ENCODE results near the gene TSPO2.

The TSPO2 gene

DNA sequence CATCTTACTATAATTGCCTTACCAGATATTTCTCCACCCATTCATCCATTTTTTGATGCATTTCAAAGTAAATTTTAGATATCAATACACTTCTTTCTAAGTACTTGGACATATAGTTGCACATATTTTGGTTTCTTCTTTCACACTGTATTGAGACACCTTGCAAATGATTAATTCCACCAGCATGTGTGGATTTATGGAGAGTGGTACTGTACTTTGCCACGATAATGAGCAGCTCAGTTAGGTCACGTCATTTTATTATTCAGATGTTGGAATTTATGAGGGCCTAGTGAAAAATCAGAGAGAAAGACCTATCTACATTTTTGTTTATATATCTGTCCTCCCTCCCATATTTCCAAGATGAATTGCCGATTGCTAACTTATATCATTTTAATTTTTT lies 35.8 kb downstream of the TSPO2 start:
- no peak for DNase-seq

DNA sequence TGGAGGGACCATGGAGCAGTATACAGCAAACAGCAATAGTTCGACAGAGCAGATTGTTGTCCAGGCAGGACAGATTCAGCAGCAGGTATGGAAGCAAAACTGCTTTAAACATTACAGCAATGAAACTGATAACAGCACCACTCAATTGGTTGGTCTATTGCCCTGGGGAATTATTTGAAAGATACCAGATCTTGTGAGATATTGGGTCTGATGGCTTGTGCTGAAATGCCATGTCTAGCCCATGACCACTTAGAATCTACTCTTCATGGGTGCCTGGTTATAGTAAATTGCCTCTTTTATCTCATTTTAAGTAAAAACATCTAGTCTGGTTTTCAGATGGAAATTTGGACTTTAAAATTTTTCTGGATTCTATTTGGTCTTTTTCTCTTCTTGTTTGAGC lies 36.8 kb downstream of the TSPO2 start:
- no peak for DNase-seq

DNA sequence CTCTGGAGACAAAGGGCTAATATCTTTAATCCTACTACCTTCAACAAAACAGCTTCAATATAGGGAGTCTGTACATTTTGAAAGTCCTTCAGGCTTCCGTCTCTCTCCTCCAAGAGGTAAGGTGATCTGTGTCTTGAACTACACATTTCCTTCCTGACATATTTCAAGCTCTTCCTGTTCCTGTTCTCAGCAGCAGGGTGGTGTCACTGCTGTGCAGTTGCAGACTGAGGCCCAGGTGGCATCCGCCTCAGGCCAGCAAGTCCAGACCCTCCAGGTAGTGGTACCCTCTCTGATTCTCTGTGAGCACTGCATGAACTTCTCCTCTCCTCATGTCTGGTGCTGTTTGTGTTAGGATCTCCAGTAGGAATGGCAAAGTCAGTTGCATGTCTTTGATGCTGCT lies 38.4 kb downstream of the TSPO2 start:
- no peak for DNase-seq

DNA sequence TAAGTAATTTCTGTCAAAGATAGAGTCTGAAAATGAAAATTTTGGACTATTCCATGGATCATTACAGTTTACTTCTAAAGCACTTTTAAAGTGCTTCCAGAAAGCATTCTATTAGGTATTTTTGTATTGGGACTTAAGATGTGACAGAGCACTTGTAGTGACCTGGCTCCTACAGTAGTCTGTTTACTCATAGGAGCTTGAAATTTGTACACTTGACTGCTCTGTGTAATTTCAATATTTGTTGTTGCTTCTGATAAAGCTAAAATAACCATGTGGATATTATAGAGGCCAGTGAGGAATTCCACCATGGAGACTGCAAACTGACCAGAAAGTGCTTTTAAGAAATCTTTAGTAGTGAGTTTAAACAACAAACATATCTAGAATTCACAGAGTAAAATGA lies 40.8 kb downstream of the TSPO2 start:
- DNase-seq: no peak

DNA sequence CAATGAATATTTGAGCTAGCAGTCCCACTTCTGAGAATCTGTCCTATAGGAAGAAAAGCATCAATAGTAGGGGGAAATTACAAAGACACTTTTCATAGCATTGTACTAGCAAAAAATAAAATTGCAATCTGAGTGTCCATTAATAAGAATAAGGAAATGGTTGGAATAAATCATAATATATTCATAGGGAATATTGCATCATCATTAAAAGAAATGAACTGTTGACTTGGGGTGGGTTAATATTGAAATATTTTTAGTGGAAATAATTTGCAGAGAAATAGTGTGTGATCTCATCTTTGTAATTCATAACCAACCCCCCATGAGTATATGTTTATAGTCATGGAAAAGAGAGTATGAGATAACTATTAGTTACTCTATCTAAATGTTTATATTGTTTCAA lies 42.9 kb downstream of the TSPO2 start:
- DNase-seq: no peak

DNA sequence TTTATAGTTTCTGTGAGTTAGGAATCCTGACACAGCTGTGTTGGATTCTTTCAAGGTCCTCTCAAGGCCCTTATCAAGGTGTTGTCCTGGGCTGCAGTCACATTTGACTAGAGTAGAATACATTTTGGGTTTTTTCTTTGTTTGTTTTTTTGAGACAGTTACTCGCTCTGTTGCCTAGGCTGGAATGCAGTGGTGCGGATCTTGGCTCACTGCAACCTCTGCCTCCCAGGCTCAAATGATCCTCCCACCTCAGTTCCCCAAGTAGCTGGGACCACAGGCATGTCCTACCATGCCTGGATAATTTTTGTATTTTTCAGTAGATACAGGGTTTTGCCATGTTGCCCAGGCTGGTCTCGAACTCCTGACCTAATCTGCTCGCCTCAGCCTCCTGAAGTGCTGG lies 46.2 kb downstream of the TSPO2 start:
- DNase-seq: no peak

DNA sequence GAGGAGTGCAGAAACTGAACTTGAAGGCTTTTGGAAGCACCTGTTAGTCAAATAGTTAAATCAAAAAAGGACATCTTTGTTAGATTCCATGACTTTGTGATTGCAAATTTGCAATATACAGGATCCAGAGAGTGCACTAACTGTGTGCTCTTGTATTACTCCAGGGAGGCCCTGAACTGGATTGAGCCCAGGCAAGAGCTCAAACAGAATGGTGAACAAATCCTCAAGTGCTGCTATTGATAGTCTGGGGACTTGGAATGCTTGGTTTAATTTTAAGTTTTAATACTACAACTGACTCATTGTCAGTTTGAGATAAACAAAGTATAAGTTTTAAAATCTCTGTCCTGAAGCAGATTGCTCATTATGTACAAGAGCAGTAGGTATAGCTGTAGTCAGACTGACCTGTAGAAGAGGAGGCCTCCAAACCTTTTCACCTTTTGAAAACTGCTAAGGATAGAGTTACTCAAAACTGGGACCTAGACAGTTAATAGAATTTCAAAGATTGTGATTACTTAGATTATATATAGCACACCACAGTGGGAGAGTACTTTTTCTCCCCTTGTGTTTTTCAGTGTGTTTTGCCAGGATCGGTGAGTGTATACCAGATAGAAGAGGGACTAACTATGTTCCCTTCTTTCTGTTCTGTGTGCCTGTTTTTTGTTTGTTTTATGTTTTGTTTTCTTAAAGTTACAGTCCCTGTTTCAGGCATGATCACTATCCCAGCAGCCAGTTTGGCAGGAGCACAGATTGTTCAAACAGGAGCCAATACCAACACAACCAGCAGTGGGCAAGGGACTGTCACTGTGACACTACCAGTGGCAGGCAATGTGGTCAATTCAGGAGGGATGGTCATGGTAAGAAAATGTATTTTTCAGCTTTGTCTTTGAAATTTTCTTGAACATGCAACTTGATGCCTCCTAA lies 48.8 kb downstream of the TSPO2 start:
- DNase-seq: no peak

DNA sequence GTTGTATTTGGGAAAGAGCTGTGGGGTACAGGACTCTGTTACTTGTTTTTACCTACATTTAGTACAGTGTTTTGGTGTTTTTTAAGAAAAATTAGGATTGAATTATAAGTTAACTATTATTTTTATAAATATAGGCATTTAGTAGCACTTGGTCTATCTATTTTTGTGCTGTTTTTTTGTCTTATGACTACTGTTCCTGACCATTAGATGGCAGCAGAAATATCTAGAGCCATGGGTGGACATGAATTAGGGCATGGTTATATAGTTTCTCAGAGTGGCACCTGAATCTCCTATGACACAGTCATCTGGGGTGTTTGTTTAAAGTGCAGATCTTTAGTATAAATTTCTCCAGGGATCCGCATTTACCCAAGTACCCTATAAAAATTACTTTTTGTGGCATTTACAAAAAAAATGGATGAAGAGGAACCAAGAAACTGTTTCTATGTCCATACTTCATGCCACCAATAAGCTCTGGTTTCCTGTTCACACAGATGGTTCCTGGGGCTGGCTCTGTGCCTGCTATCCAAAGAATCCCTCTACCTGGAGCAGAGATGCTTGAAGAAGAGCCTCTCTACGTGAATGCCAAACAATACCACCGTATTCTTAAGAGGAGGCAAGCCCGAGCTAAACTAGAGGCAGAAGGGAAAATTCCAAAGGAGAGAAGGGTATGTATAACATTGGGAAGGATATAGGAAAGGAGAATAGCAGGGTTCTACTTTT lies 50.3 kb downstream of the TSPO2 start:
- no peak for DNase-seq

DNA sequence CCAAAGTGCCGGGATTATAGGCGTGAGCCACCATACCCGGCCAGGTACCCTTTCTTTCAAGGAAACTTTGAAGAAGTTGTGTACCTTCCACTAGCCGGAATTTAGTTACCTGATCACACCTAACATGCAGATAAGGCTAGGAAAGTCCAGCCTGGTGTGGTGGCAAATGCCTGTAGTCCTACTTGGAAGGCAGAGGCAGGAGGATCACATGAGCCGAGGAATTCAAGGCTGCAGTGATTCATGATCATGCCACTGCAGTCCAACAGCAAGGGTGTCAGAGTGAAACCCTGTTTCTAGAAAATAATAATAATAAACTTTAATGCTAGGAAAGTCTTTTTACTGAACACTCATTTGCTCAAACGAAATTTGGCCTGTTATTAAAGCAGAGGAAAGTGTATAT lies 51.5 kb downstream of the TSPO2 start:
- DNase-seq: no peak

Data from midbrain (tissue), 1 donor.